Activated CD4-positive, alpha-beta T cell treated with anti-CD3 and anti-CD28 coated beads, Interleukin-2, Interleukin-4, amounts not matched to agents 100 ng/mL and 50 ng/mL, durations not matched to agents 16 hours and 8 hours (primary cell): ENCODE measurements around the gene IMPG2.

ENCODE experiments used
- DNase-seq: peaks from one replicate; pipeline ENCODE4 v3.0.0-alpha.2; 2020; ENCODE audit warnings: low spot score

The IMPG2 gene

GRCh38 chr3:101184111-101184510 lies 136.3 kb downstream of the IMPG2 start:
- no peak for DNase-seq

DNA sequence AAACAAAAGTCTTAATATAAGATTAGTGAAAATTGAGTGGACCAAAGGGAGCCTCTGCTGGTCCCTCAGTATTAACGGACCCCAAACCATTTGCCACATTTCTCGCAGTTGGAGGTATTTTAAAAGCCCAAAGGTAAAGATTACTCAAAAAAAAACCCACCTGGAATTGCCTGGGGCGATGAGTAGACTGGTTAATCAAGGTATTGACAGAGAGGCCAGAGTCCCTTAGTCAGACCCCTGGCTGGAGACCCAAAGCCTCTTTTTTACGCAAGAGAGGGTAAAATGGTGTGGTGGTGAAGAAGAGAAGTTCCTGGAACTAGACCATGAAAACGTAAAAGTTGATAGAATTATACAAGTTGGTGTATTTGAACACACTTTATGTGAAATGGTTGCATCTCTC lies 137.2 kb downstream of the IMPG2 start:
- no peak for DNase-seq

DNA sequence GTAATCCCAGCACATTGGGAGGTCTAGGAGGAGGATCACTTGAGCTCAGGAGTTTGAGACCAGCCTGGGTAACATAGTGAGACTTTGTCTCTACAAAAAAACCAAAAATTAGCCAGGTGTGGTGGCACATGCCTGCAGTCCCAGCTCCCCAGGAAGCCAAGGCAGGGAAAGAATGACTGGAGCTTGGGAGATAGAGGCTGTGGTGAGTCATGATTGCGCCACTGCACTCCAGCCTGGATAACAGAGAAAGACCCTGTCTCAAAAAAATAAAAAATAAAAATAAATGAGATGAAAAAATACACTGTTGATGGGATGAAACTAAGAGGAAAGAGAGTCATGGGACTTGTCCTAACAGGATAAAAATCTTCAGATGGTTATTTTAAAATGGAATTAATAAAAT lies 137.6 kb downstream of the IMPG2 start:
- no peak for DNase-seq

DNA sequence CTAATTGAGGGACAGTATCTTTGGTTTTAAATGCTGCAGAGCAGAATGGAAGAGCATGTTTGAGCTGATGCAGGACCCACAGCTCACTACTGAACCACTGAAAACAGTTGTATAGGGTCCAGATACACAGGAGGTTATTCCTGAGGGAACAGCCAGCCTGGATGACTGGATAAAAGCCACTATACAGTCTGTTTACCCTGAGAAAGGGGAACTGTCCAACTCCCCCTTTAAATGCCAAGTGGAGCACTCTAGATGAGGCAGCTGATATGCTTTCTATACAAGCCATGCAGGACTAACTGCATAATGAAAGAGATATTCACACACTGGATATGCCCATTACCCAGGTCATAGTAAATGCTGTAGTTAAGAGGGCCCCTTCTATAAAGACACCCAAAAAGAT lies 138.6 kb downstream of the IMPG2 start:
- no peak for DNase-seq

DNA sequence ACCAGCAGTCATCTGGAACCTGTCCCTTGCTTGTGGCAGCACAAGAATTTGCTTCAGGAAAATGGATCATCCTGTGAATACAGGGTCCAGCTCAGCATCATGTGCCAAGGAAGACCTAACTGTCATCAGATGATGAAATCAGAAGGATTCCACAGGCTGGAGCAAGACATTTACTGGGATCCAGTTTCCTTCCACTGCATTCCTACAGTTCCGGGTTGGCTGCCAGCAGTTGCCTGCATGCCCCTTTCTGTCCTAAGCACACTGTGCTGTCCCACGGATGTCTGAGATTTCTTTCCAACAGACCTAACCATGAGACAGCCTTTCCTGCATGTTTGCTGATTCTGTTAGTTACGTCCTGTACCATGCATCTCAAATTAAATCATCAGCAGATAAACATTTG lies 140.7 kb downstream of the IMPG2 start:
- DNase-seq, result no peak

DNA sequence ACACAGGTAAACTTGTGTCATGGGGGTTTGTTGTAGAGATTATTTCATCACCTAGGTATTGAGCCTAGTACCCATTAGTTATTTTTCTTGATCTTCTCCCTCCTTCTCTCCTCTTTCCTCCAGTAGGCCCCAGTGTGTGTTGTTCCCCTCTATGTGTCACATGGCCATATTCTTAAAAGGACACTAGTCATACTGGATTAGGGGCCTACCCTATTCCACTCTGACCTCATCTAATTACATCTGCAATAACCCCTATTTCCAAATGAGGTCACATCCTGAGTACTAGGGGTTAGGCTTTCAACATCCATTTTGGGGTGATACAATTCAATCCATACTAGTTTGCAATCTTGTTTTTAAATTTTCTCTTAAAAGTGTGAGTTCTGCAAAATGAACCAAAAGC lies 142.8 kb downstream of the IMPG2 start:
- DNase-seq, result no peak
